HG03060 (cell line): ENCODE results near the gene NUBPL.
"Not testable (repeated sequence)": the region's sequence is repeated elsewhere in the genome, so short reads cannot be mapped to it uniquely, and the experiment has no call there.

Experiments
- ATAC-seq: cut with Tn5 transposase; IDR thresholded peaks from one replicate; pipeline ENCODE4 v1.9.1; 2021; ENCODE audit warnings: low read depth, moderate number of reproducible peaks; ENCODE audit not compliant: unreplicated experiment

The NUBPL gene

GRCh38 chr14:31864937-31865855 is 304.0 kb downstream of the NUBPL start:
- no peak for ATAC-seq

GRCh38 chr14:31867570-31867969 is 306.4 kb downstream of the NUBPL start:
- no peak for ATAC-seq

- ATAC-seq = not testable (repeated sequence)
Measured at GRCh38 chr14:31868096-31868495, 306.9 kb downstream of the NUBPL start.

GRCh38 chr14:31876741-31877140 is 315.5 kb downstream of the NUBPL start:
- ATAC-seq = no peak

- ATAC-seq = no peak
Measured at GRCh38 chr14:31877255-31877798, 316.1 kb downstream of the NUBPL start.

- ATAC-seq = no peak
Measured at GRCh38 chr14:31879661-31880348, 318.6 kb downstream of the NUBPL start.

GRCh38 chr14:31880935-31881334 is 319.7 kb downstream of the NUBPL start:
- ATAC-seq = no peak

- no peak for ATAC-seq
Measured at GRCh38 chr14:31881531-31882310, 320.5 kb downstream of the NUBPL start.

GRCh38 chr14:31884238-31884637 is 323.0 kb downstream of the NUBPL start:
- no peak for ATAC-seq

GRCh38 chr14:31884776-31885379 is 323.7 kb downstream of the NUBPL start:
- ATAC-seq = no peak

GRCh38 chr14:31886156-31886835 is 325.1 kb downstream of the NUBPL start:
- ATAC-seq = no peak

GRCh38 chr14:31887929-31888580 is 326.9 kb downstream of the NUBPL start:
- no peak for ATAC-seq

GRCh38 chr14:31889297-31889696 is 328.1 kb downstream of the NUBPL start:
- no peak for ATAC-seq

- not testable (repeated sequence) for ATAC-seq
Measured at GRCh38 chr14:31890202-31890601, 329.0 kb downstream of the NUBPL start.

GRCh38 chr14:31893221-31893757 is 332.1 kb downstream of the NUBPL start:
- ATAC-seq = no peak

- no peak for ATAC-seq
Measured at GRCh38 chr14:31894351-31894750, 333.1 kb downstream of the NUBPL start.

GRCh38 chr14:31895206-31895605 is 334.0 kb downstream of the NUBPL start:
- ATAC-seq = no peak

GRCh38 chr14:31895646-31896045 is 334.4 kb downstream of the NUBPL start:
- no peak for ATAC-seq
